HG03025 (cell line): ENCODE measurements around the gene TWIST2.

Experiments
- ATAC-seq: cut with Tn5 transposase; IDR thresholded peaks from one replicate; pipeline ENCODE4 v1.9.1; 2021; ENCODE audit warnings: mild to moderate bottlenecking, moderate library complexity; ENCODE audit not compliant: unreplicated experiment, low FRiP score

TWIST2 gene

GRCh38 chr2:238929242-238930081, 81.6 kb downstream of the TWIST2 start:
- ATAC-seq = no peak

DNA sequence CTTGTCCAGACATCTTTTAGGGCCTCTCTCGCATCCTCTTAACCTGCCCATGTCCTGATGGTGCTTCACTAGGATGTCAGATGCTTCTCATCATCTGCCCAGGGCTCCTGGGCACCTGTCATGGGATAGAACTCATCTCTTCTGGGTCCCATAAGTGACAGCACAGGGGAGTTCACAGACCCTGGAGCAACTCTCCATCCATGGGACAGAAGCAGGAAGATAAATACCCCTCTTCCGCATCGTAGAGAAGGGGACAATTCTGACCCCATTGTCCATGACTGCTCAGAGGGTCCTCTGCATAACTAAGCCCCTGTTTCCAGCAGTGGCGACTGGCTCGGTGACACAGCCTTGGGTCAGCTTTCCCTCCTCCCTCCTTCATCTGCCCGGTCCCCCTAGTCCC, 82.3 kb downstream of the TWIST2 start:
- no peak for ATAC-seq

DNA sequence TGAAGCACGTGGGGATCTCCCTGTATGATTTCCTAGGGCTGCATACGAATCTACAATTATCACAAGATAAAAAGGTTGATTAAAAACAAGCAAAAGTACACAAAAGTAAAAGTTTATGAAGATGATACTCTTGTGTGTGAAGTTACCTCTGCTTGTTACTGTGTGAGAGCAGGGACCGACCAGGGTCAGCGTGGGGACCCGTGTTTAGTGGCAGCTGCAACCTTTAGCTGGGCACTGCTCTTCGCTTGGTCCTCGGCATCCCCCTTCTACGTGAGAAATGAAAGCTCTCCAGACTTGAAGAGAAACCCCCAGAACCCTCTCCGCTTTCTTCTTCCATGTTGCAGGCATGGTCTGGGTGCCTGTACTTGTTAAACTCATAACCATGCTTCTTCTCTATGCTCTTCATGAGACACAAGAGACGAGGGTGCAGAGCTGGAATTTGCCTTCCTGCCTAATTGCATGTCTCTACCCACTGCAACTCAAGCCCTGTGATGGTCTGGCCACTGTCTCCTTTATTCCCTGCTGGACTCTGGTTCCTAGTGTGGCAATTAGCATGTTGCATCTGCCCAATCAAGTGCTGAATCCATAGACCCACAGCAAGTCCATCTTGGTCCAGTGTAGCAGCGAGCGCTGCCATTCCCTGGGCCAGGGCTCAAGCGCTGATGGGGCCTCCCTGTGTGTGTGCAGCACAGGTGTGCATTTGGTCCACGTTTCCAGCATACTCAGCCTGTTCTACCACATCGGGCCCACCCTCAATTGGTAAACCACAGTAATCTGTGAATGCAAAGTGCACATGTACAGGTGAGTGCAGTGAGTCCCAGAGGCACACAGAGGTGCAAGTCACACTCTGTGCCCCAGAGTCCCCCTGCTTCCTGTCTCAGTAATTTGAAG, 88.5 kb downstream of the TWIST2 start:
- ATAC-seq = no peak

DNA sequence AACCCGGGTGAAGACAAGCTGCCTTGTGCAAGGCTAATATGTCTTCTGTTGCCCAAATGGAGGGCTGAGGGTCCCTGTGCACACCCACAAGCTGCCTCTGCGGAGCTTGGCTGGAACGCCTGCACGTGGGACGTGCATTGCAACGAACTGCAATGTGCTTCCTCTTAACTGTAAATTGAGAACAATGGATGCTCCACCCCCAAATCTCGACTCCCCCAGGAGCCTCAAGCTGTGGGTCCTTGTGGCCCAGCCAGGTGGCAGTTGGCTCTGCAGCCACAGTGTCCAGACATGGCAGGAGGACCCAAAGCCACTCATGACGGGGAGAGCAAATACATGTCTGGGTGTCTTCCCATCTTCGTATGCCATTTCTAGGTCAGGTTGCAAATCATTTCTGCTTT, 90.1 kb downstream of the TWIST2 start:
- ATAC-seq = no peak

DNA sequence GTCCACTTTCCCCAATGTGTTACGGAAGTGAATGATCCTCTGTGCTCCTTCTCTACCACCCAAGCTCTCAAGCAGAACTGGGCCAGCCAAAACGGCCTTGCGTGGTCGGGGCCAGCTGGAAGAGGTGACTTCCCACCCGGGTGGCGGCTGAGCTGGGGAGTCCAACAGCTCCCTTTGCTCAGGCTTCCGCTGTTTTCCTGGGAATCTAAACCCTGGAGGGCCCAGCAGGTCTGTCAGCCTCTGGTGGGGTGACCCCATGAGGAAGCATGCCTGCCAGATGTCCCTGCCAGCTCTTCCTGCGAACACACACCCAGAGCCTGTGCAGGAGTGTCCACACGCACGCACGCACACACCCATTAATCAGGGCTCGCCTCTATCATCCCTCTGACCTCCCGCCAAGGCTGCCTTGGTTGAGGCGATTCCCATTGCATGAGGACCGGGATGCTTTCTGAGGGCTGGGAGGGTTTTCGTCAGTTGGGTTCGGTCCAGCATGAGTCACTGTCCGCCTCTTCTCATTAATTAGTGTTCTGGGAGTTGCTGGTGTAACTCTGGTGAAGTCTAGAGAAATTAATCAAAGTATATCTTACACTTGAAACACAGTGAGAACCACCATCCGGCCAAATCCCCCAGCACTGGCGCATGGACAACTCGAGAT, 90.6 kb downstream of the TWIST2 start:
- ATAC-seq = no peak

GRCh38 chr2:238939074-238939473, 91.2 kb downstream of the TWIST2 start:
- no peak for ATAC-seq

DNA sequence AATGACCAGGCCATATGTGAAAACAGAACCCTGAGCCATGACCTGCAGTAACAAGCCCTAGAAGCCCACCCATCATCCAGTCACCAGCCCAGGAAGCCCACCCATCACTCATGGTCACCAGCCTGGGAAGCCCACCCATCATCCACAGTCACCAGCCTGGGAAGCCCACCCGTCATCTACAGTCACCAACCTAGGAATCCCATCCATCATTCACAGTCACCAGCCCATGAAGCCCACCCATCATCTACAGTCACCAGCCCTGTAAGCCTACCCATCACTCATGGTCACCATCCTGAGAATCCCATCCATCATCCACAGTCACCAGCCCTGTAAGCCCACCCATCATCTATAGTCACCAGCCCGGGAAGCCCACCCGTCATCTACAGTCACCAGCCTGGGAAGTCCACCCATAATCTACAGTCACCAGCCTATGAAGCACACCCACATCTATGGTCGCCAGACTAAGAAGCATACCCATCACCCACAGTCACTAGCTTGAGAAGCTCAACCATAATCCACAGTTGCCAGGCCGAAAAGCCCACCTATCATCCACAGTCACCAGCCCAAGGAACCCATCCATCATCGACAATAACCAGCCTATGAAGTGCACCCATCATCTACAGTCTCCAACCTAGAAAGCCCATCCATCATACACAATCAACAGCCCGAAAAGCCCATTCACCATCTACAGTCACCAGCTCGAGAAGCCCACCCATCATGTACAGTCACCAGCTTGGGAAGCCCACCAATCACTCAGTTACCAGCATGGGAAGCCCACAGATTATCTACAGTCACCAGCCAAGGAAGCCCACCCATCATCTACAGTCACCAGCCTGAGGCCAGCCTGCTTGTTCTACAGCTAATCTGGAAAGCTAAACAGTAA, 91.9 kb downstream of the TWIST2 start:
- ATAC-seq = no peak

GRCh38 chr2:238940806-238941205, 92.9 kb downstream of the TWIST2 start:
- ATAC-seq = no peak

DNA sequence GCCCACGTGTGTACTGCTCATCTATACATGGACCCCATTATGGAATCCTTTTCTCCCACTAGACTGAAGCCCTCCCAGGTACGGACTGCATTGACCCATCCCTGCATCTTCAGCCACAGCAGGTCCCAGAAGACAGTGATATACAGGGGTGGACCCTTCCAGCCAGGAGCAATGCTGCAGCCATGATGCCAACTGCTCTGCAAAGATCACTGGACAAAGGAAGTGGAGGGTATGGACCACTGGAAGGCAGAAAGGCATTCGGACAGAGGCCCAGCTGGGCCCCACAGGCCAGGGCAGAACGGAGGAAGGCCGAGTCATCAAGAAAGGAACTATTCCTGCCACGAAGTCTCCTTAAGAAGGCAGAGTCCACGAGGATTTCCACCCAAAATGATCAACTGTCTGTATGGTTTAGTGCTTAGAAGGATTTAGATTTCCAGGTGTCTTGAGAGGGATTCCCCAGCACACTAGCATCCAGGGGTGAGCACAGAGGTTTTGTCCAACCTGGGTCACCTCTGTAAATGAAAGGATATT, 93.4 kb downstream of the TWIST2 start:
- no peak for ATAC-seq

GRCh38 chr2:238942080-238942725, 94.3 kb downstream of the TWIST2 start:
- ATAC-seq = no peak

DNA sequence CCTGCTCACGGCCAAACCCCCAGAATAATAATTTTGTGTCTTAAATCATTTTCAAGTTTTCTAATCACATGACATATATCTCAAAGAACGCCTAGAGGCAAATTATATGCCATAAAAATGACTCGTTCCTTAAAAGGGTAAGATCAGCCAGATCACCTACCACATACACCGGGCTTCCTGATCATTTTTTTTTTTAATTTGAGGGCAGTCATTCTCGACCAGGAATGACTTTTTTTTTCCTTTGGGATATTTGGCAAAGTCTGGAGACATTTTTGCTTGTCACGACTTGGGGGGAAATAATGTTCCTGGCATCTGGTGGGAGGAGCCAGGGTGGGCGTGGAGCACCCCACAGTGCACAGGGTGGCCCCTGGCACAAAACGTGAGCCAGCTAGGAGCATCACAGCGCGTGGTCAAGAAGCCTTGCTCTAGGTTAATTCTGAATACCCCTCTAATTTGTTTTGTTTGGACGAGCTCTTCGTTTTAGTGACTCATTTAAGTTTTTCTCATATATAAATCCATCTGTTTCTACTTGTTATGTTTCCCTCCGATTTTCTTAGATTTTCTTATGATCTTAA, 94.9 kb downstream of the TWIST2 start:
- no peak for ATAC-seq

- ATAC-seq = no peak
Observed at GRCh38 chr2:238943338-238944067, 95.6 kb downstream of the TWIST2 start.

DNA sequence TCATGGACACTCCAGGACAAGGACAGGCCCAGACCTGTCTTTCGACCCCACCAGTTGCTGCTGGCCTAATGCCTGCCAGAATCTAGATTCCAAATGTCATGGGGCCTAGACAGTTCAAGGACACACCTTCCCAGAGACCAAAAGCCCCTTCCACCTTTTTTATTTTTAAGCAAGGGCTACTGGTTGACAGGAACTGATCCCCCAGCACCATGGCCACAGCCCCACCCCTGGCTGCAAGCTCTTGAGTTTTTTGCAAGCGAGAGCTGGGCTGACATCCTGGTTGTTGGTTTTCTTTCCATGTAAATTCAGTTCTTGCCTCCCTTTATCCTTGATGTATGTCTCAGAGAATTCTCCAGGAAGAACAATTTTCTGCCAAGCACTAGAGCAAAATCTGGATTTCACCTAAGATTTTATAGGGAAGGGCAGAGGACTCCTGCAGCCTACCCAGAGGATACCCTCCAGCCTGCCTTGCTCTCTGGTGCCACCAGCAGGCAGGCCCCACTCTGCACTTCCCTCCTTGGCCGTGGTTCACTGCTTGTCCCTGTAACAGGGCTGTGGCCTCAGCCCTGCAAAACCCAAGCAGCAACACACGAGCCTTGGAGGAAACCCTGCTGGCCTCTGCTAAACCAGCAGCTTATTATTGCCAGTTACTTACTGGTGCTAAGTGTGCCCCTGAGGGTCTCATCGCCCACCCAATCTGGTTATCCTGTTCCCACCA, 97.7 kb downstream of the TWIST2 start:
- ATAC-seq = no peak

DNA sequence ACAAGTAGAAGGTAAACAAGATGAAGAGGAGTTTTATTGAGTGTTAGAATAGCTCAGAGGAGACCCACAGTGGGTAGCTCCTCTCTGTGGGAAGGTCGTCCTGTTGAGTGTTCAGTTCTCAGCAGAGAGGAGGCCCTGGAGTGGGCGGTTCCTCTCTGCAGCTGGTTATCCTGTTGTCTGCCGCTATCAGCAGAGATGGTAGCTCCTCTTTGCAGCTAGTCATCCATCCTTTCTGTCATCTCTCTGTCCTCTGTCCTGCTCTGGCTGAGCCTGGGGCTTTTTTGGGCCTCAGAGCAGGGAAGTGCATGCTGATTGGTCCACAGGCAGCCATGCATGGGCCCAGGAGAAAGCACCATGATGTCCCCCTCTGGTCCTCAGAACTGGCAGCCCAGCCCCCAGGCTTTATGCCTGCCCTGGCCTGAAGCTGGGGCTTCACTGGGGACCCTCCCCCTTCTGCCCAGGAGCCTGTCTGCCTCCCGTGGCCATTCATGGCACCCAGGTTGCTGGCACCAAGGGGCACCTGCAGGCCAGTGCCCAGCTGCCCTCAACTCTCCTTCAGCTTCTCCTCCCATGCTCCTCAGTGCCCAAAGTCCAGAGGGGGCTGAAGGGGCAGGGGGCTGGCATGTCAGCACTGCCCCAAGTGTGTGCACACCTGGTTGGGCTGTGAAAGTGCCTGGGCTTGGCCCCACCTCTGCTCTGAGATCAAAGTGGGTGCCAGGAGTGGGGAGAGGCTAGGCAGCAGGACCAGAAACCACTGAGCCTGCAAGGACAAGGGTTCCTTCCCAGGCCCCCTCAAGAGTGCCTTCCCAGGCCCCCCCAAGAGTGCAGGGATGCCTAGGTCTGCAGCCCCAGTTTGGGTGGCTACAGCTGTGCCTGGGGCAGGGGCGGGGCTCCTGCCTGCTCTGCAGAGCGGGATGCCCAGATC, 98.7 kb downstream of the TWIST2 start:
- no peak for ATAC-seq

DNA sequence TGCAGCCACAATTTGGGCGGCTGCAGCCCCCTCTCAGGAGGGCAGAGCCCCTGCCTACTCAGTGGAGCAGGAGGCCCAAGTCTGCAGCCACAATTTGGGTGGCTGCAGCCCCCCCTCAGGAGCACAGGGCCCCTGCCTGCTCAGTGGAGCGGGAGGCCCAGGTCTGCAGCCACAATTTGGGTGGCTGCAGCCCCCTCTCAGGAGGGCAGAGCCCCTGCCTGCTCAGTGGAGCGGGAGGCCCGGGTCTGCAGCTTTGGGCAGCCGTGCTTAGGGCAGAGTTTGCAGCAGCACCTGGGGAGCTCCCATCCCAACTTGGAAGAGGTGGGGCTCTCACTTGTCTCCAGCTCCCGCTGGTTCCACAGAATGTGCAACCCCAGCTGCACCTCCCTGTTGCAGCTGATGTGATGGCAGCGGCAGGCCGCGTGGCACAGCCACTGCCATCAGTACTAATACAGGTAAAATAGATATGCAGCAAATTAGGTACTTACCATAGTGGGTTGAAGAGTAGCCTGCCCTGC, 99.4 kb downstream of the TWIST2 start:
- no peak for ATAC-seq

- no peak for ATAC-seq
Observed at GRCh38 chr2:238947920-238948710, 100.2 kb downstream of the TWIST2 start.
